GM23338 (cell line): ENCODE results near the gene NKAIN2. TPM values are rescaled to one million over a fixed set of nuclear protein-coding genes. Genes with fewer than 3 reads are reported as not detected.

Experiments used
- ATAC-seq: fragments of 200-7000 bp; cut with Tn5 transposase; 3 replicates; pipeline ENCODE4 v1.9.1; 2020
- DNase-seq: peaks from one replicate; pipeline ENCODE4 v3.0.0-alpha.2; 2015; ENCODE audit warnings: low spot score
- H2AFZ ChIP-seq: fragments of 200-600 bp; sonication (generic); 2 replicates; pipeline ENCODE4 v1.8.0; 2016; ENCODE audit warnings: antibody characterized with exemption, mild to moderate bottlenecking, moderate library complexity
- H3F3A ChIP-seq: fragments of 200-600 bp; sonication (generic); replicated peaks from 2 replicates; pipeline ENCODE4 v1.8.0; 2017; ENCODE audit warnings: antibody characterized with exemption, mixed run types, low read depth
- H3K27ac ChIP-seq: fragments of 200-600 bp; sonication (generic); 2 replicates; pipeline ENCODE4 v1.6.1; 2016; ENCODE audit warnings: low read depth
- H3K27me3 ChIP-seq: fragments of 200-600 bp; sonication (generic); 2 replicates; pipeline ENCODE4 v1.8.0; 2016; ENCODE audit warnings: mild to moderate bottlenecking, mixed run types, moderate library complexity; ENCODE audit not compliant: insufficient read depth
- H3K36me3 ChIP-seq: fragments of 200-600 bp; sonication (generic); 2 replicates; pipeline ENCODE4 v1.8.0; 2016; ENCODE audit warnings: mild to moderate bottlenecking; ENCODE audit not compliant: insufficient read depth
- H3K4me1 ChIP-seq: fragments of 200-600 bp; sonication (generic); 2 replicates; pipeline ENCODE4 v1.8.0; 2016; ENCODE audit warnings: mild to moderate bottlenecking, moderate library complexity; ENCODE audit not compliant: insufficient read depth
- H3K4me2 ChIP-seq: fragments of 200-600 bp; sonication (generic); 2 replicates; pipeline ENCODE4 v1.7.1; 2017; ENCODE audit warnings: mixed run types
- H3K4me3 ChIP-seq: fragments of 200-600 bp; sonication (generic); 2 replicates; pipeline ENCODE4 v1.6.1; 2016; ENCODE audit warnings: mixed run types
- H3K79me2 ChIP-seq: fragments of 200-600 bp; sonication (generic); replicated peaks from 2 replicates; pipeline ENCODE4 v1.8.0; 2017; ENCODE audit warnings: mild to moderate bottlenecking; ENCODE audit not compliant: insufficient read depth
- H3K9me2 ChIP-seq: fragments of 200-600 bp; sonication (generic); 2 replicates; pipeline ENCODE4 v1.8.0; 2017; ENCODE audit not compliant: insufficient read depth
- H4K20me1 ChIP-seq: fragments of 200-600 bp; sonication (generic); replicated peaks from 2 replicates; pipeline ENCODE4 v1.8.0; 2017; ENCODE audit warnings: mild to moderate bottlenecking; ENCODE audit not compliant: insufficient read depth
- H3K27ac Mint-ChIP-seq: 2 replicates; pipeline ENCODE4 v1.8.0; 2020; ENCODE audit warnings: inconsistent platforms, mild to moderate bottlenecking, moderate library complexity, mixed read lengths
- H3K27me3 Mint-ChIP-seq: 3 replicates; pipeline ENCODE4 v1.8.0; 2022; ENCODE audit warnings: low read depth, mild to moderate bottlenecking, moderate library complexity, mixed read lengths, inconsistent platforms; ENCODE audit not compliant: insufficient read depth, poor library complexity
- H3K36me3 Mint-ChIP-seq: 3 replicates; pipeline ENCODE4 v1.8.0; 2021; ENCODE audit warnings: low read depth, mild to moderate bottlenecking, inconsistent platforms, moderate library complexity, mixed read lengths
- H3K4me1 Mint-ChIP-seq: 3 replicates; pipeline ENCODE4 v1.8.0; 2020; ENCODE audit warnings: mild to moderate bottlenecking, inconsistent platforms, mixed read lengths
- H3K4me3 Mint-ChIP-seq: 3 replicates; pipeline ENCODE4 v1.8.0; 2021; ENCODE audit warnings: moderate library complexity, mild to moderate bottlenecking, inconsistent platforms, mixed read lengths
- H3K9me3 Mint-ChIP-seq: 3 replicates; pipeline ENCODE4 v1.8.0; 2020; ENCODE audit warnings: moderate library complexity, mild to moderate bottlenecking, inconsistent platforms, mixed read lengths
- EZH2 ChIP-seq: fragments of 200-600 bp; sonication (generic); IDR thresholded peaks from one replicate; pipeline ENCODE4 v1.8.0; 2017; ENCODE audit warnings: antibody characterized with exemption, mild to moderate bottlenecking, low read depth; ENCODE audit not compliant: unreplicated experiment
- EZH2phosphoT487 ChIP-seq: fragments of 200-600 bp; sonication (generic); IDR thresholded peaks from one replicate; pipeline ENCODE4 v1.8.1; 2018; ENCODE audit warnings: antibody characterized with exemption; ENCODE audit not compliant: unreplicated experiment
- ZNF331 ChIP-seq: fragments of 250-450 bp; sonication (Bioruptor Pico); IDR thresholded peaks from 2 replicates; pipeline ENCODE4 v1.5.0; 2020; ENCODE audit warnings: low read depth, mild to moderate bottlenecking, moderate library complexity
- polyA plus RNA-seq: library from polyadenylated mRNA; unstranded; fragments of >200 nt; fragmentation: Nextera tagmentation; extraction: Ambion mirVana; gene quantifications from 2 replicates; pipeline ENCODE4 v1.2.1, GENCODE V29; 2016
- total RNA-seq: library from RNA; depleted of rRNA; stranded (reverse); fragments of >200 nt; shearing (Covaris generic); gene quantifications from 2 replicates; pipeline ENCODE4 v1.2.3, GENCODE V29; 2014
- TF ChIP-seq, protein P1 (sequence below): IDR thresholded peaks from 2 replicates; pipeline ENCODE4 v1.6.1; 2016; ENCODE audit warnings: antibody characterized with exemption
- TF ChIP-seq, protein P2 (sequence below): IDR thresholded peaks from one replicate; pipeline ENCODE4 v1.6.1; 2018; ENCODE audit warnings: antibody characterized with exemption; ENCODE audit not compliant: unreplicated experiment

The NKAIN2 gene
- total and polyA plus RNA-seq, 2 experiments from 2014 or later: 0.39 to 1.1 TPM

- Histone ChIP-seq H3K79me2 (no peaks in the 10 kb centered on the region), H3K4me1 (no peaks in the 10 kb centered on the region), H3K27me3 (no peaks in the 10 kb centered on the region), H3F3A (no peaks in the 10 kb centered on the region), H2AFZ (no peak overlapping the region), H3K4me3 (no peak overlapping the region), H3K4me2 (no peak overlapping the region), H3K27ac (no peak overlapping the region), H3K36me3 (no peaks in the 10 kb centered on the region), H3K9me2 (peaks cover 2% of the 10 kb centered on the region; the same call in 1 of the 2 replicates), H4K20me1 (no peaks in the 10 kb centered on the region)
- no peaks in the 10 kb centered on the region; the same call in 2 of the 3 replicates for H3K4me1 Mint-ChIP-seq
- no peak for TF ChIP-seq EZH2
- TF ChIP-seq, protein P1, sequence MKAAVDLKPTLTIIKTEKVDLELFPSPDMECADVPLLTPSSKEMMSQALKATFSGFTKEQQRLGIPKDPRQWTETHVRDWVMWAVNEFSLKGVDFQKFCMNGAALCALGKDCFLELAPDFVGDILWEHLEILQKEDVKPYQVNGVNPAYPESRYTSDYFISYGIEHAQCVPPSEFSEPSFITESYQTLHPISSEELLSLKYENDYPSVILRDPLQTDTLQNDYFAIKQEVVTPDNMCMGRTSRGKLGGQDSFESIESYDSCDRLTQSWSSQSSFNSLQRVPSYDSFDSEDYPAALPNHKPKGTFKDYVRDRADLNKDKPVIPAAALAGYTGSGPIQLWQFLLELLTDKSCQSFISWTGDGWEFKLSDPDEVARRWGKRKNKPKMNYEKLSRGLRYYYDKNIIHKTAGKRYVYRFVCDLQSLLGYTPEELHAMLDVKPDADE: no peak
- ATAC-seq (no peak), DNase-seq (no peak)
- no peak overlapping the region for H3K4me3 Mint-ChIP-seq
- H3K27ac Mint-ChIP-seq: no peak overlapping the region
- H3K27me3 Mint-ChIP-seq: peaks cover 1% of the 10 kb centered on the region
- peaks cover 42% of the 10 kb centered on the region for H3K9me3 Mint-ChIP-seq
- H3K36me3 Mint-ChIP-seq: peaks cover 20% of the 10 kb centered on the region; the same call in 2 of the 3 replicates
These were observed 874.2 kb downstream of the NKAIN2 start for GRCh38 chr6:124677874-124678273.

DNA sequence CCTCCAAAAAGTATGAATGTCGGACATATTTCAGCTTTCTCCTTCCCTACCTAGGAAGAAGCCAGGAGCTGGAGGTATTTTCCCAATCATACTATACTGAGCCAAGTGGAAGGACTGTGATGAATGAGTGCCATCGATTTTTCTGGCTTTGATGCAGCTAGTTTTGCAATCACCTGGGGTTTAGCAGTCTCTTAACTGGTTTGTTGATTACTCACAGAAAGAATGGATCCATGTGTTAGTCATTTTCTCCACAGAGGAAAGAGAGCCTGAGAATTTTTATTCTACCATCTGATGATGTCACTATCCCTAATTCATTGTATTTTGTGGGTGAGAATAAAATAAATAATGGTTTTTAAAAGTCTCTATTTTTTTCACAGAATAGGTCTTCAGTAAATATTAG lies 875.7 kb downstream of the NKAIN2 start:
- Mint-ChIP-seq H3K9me3 (peaks cover 33% of the 10 kb centered on the region), H3K36me3 (peaks cover 18% of the 10 kb centered on the region; the same call in 2 of the 3 replicates), H3K27ac (no peak overlapping the region), H3K4me1 (peaks cover 7% of the 10 kb centered on the region; the same call in 2 of the 3 replicates), H3K4me3 (no peak overlapping the region), H3K27me3 (peaks cover 1% of the 10 kb centered on the region)
- TF ChIP-seq ZNF331 (CRISPR knock-in tag) (no peak), EZH2phosphoT487 (no peak)
- TF ChIP-seq, protein P2, sequence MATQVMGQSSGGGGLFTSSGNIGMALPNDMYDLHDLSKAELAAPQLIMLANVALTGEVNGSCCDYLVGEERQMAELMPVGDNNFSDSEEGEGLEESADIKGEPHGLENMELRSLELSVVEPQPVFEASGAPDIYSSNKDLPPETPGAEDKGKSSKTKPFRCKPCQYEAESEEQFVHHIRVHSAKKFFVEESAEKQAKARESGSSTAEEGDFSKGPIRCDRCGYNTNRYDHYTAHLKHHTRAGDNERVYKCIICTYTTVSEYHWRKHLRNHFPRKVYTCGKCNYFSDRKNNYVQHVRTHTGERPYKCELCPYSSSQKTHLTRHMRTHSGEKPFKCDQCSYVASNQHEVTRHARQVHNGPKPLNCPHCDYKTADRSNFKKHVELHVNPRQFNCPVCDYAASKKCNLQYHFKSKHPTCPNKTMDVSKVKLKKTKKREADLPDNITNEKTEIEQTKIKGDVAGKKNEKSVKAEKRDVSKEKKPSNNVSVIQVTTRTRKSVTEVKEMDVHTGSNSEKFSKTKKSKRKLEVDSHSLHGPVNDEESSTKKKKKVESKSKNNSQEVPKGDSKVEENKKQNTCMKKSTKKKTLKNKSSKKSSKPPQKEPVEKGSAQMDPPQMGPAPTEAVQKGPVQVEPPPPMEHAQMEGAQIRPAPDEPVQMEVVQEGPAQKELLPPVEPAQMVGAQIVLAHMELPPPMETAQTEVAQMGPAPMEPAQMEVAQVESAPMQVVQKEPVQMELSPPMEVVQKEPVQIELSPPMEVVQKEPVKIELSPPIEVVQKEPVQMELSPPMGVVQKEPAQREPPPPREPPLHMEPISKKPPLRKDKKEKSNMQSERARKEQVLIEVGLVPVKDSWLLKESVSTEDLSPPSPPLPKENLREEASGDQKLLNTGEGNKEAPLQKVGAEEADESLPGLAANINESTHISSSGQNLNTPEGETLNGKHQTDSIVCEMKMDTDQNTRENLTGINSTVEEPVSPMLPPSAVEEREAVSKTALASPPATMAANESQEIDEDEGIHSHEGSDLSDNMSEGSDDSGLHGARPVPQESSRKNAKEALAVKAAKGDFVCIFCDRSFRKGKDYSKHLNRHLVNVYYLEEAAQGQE: no peak
- no peaks in the 10 kb centered on the region for H3K36me3 ChIP-seq
- no peak overlapping the region for H3K4me3 ChIP-seq
- H3K4me1 ChIP-seq: peaks cover 9% of the 10 kb centered on the region
- ATAC-seq (no peak), DNase-seq (no peak)
- H3F3A ChIP-seq: no peaks in the 10 kb centered on the region
- no peaks in the 10 kb centered on the region for H3K79me2 ChIP-seq
- H3K27ac ChIP-seq: no peak overlapping the region
- H2AFZ ChIP-seq: no peak overlapping the region
- no peaks in the 10 kb centered on the region for H3K27me3 ChIP-seq
- H3K4me2 ChIP-seq: no peak overlapping the region
- H4K20me1 ChIP-seq: no peaks in the 10 kb centered on the region
- peaks cover 2% of the 10 kb centered on the region; the same call in 1 of the 2 replicates for H3K9me2 ChIP-seq
